GM21528 (cell line): ENCODE measurements around the gene NME2.
"Not testable (repeated sequence)": the region's sequence is repeated elsewhere in the genome, so short reads cannot be mapped to it uniquely, and the experiment has no call there.

Experiments used
- ATAC-seq: cut with Tn5 transposase; IDR thresholded peaks from one replicate; pipeline ENCODE4 v1.9.1; 2021; ENCODE audit warnings: mild to moderate bottlenecking, moderate library complexity; ENCODE audit not compliant: unreplicated experiment, low FRiP score

Gene NME2

GRCh38 chr17:51150932-51151331, 15.3 kb upstream of the NME2 start:
- no peak for ATAC-seq

GRCh38 chr17:51152766-51153209, 13.4 kb upstream of the NME2 start:
- peak; percentile 10 for ATAC-seq

- ATAC-seq: peak; percentile 91
Measured at GRCh38 chr17:51153210-51154072, 12.8 kb upstream of the NME2 start, which contains the start of gene NME1. NME1 (plus strand) TSS chr17:51153559; CDS start chr17:51155655, 2,096 bp downstream.

- no peak for ATAC-seq
Measured at GRCh38 chr17:51154176-51154575, 12.0 kb upstream of the NME2 start.

GRCh38 chr17:51155416-51155815, 10.8 kb upstream of the NME2 start:
- ATAC-seq: no peak

- ATAC-seq: no peak
Measured at GRCh38 chr17:51159604-51160003, 6.6 kb upstream of the NME2 start.

- ATAC-seq: no peak
Measured at GRCh38 chr17:51161541-51161940, 4.7 kb upstream of the NME2 start.

GRCh38 chr17:51164911-51165679, 1.1 kb upstream of the NME2 start:
- ATAC-seq: no peak

GRCh38 chr17:51165680-51166197, 472 bp upstream of the NME2 start:
- peak; percentile 36 for ATAC-seq

- peak; percentile 51 for ATAC-seq
Measured at GRCh38 chr17:51166987-51167931, 1.0 kb downstream of the NME2 start.

GRCh38 chr17:51169340-51169739, 3.1 kb downstream of the NME2 start:
- no peak for ATAC-seq

GRCh38 chr17:51170736-51171135, 4.5 kb downstream of the NME2 start:
- ATAC-seq: no peak

GRCh38 chr17:51172030-51172429, 5.8 kb downstream of the NME2 start:
- not testable (repeated sequence) for ATAC-seq

- ATAC-seq: no peak
Measured at GRCh38 chr17:51180486-51180885, 14.3 kb downstream of the NME2 start.

GRCh38 chr17:51184124-51184523, 17.9 kb downstream of the NME2 start:
- no peak for ATAC-seq

- no peak for ATAC-seq
Measured at GRCh38 chr17:51185763-51186332, 19.6 kb downstream of the NME2 start.

GRCh38 chr17:51188271-51188833, 22.1 kb downstream of the NME2 start:
- no peak for ATAC-seq

- ATAC-seq: no peak
Measured at GRCh38 chr17:51189162-51189561, 23.0 kb downstream of the NME2 start.

- no peak for ATAC-seq
Measured at GRCh38 chr17:51189628-51190027, 23.4 kb downstream of the NME2 start.
